ENCODE results near the gene ZDHHC4.

GRCh38 chr7:6608794-6609193 lies 31.5 kb downstream of the ZDHHC4 start:
- TF ChIP-seq CTCF (IDR thresholded peaks at IDR 0.05; ENCODE audit: low read depth, low read length) = no peak
- no peak for TF ChIP-seq EZH2phosphoT487 (IDR thresholded peaks at IDR 0.05; ENCODE audit: low read depth)
